Effector memory CD8-positive, alpha-beta T cell (primary cell): ENCODE measurements around the gene SYNE2.

ENCODE experiments used
- ATAC-seq: fragments of 150-1000 bp; cut with Tn5 transposase; replicated peaks from 2 replicates; pipeline ENCODE4 v1.10.0; 2021; ENCODE audit warnings: mild to moderate bottlenecking, moderate library complexity
- DNase-seq, 3 experiments: peaks; one replicate each; pipeline ENCODE4 v3.0.0; 2021
- H3K27ac Mint-ChIP-seq, 2 donors: one replicate each; pipeline ENCODE4 v1.8.0; 2022; ENCODE audit warnings: mild to moderate bottlenecking in 2 of 2, mixed read lengths in 2 of 2, moderate library complexity in 2 of 2
- H3K27me3 Mint-ChIP-seq, 2 donors: one replicate each; pipeline ENCODE4 v1.8.0; 2022; ENCODE audit warnings: mixed read lengths in 2 of 2
- H3K36me3 Mint-ChIP-seq: one replicate; pipeline ENCODE4 v1.8.0; 2022; ENCODE audit warnings: mild to moderate bottlenecking, moderate library complexity, mixed read lengths; ENCODE audit not compliant: insufficient read depth
- H3K4me1 Mint-ChIP-seq, 2 donors: one replicate each; pipeline ENCODE4 v1.8.0; 2022; ENCODE audit warnings: low read depth in 2 of 2, mixed read lengths in 2 of 2
- H3K4me3 Mint-ChIP-seq, 2 donors: one replicate each; pipeline ENCODE4 v1.8.0; 2022; ENCODE audit warnings: mild to moderate bottlenecking in 2 of 2, mixed read lengths in 2 of 2, moderate library complexity in 2 of 2
- H3K9me3 Mint-ChIP-seq, 2 donors: one replicate each; pipeline ENCODE4 v1.8.0; 2022; ENCODE audit warnings: mixed read lengths in 2 of 2

Gene SYNE2

GRCh38 chr14:64217308-64217707 is 364.5 kb downstream of the SYNE2 start:
- Mint-ChIP-seq H3K27ac (peak overlapping the region in 1 of 2 donors; percentile 35), H3K4me3 (no peak overlapping the region), H3K36me3 (peaks cover 86% of the 10 kb centered on the region), H3K9me3 (no peaks in the 10 kb centered on the region), H3K4me1 (no peaks in the 10 kb centered on the region), H3K27me3 (no peaks in the 10 kb centered on the region)
- ATAC-seq (no peak), DNase-seq (no peak)

- no peak overlapping the region for H3K4me3 Mint-ChIP-seq
- H3K27ac Mint-ChIP-seq, result no peak overlapping the region
- no peak for ATAC-seq
- DNase-seq, result no peak
- peaks cover 86% of the 10 kb centered on the region for H3K36me3 Mint-ChIP-seq
- no peaks in the 10 kb centered on the region for H3K4me1 Mint-ChIP-seq
- no peaks in the 10 kb centered on the region for H3K27me3 Mint-ChIP-seq
- no peaks in the 10 kb centered on the region for H3K9me3 Mint-ChIP-seq
Measured at GRCh38 chr14:64217834-64218233, 365.0 kb downstream of the SYNE2 start.

- H3K36me3 Mint-ChIP-seq, result peaks cover 88% of the 10 kb centered on the region
- DNase-seq (no peak), ATAC-seq (no peak)
- H3K4me3 Mint-ChIP-seq, result no peak overlapping the region
- H3K27me3 Mint-ChIP-seq, result no peaks in the 10 kb centered on the region
- no peaks in the 10 kb centered on the region for H3K9me3 Mint-ChIP-seq
- no peaks in the 10 kb centered on the region for H3K4me1 Mint-ChIP-seq
- no peak overlapping the region for H3K27ac Mint-ChIP-seq
Measured at GRCh38 chr14:64218344-64219240, 365.8 kb downstream of the SYNE2 start.

GRCh38 chr14:64220056-64220455 is 367.3 kb downstream of the SYNE2 start:
- no peaks in the 10 kb centered on the region for H3K9me3 Mint-ChIP-seq

GRCh38 chr14:64220466-64220865 is 367.7 kb downstream of the SYNE2 start:
- DNase-seq (no peak), ATAC-seq (no peak)
- H3K27me3 Mint-ChIP-seq, result no peaks in the 10 kb centered on the region
- H3K9me3 Mint-ChIP-seq, result no peaks in the 10 kb centered on the region
- H3K4me1 Mint-ChIP-seq, result no peaks in the 10 kb centered on the region
- no peak overlapping the region for H3K4me3 Mint-ChIP-seq
- no peak overlapping the region for H3K27ac Mint-ChIP-seq
- H3K36me3 Mint-ChIP-seq, result peaks cover 88% of the 10 kb centered on the region

More at GRCh38 chr14:64220056-64220455, 367.3 kb downstream of the SYNE2 start:
- no peak overlapping the region for H3K4me3 Mint-ChIP-seq
- no peaks in the 10 kb centered on the region for H3K4me1 Mint-ChIP-seq
- DNase-seq, result no peak
- no peaks in the 10 kb centered on the region for H3K27me3 Mint-ChIP-seq
- no peak for ATAC-seq
- no peak overlapping the region for H3K27ac Mint-ChIP-seq
- peaks cover 88% of the 10 kb centered on the region for H3K36me3 Mint-ChIP-seq

- Mint-ChIP-seq H3K36me3 (peaks cover 88% of the 10 kb centered on the region), H3K27ac (peak overlapping the region in 1 of 2 donors; percentile 49), H3K4me3 (no peak overlapping the region), H3K4me1 (no peaks in the 10 kb centered on the region), H3K27me3 (no peaks in the 10 kb centered on the region), H3K9me3 (no peaks in the 10 kb centered on the region)
- ATAC-seq, result no peak
- DNase-seq, result no peak
Measured at GRCh38 chr14:64221391-64222003, 368.7 kb downstream of the SYNE2 start.

GRCh38 chr14:64225151-64225757 is 372.4 kb downstream of the SYNE2 start:
- ATAC-seq (no peak), DNase-seq (no peak)
- Mint-ChIP-seq H3K9me3 (no peaks in the 10 kb centered on the region), H3K4me1 (no peaks in the 10 kb centered on the region), H3K4me3 (no peak overlapping the region), H3K36me3 (peaks cover 95% of the 10 kb centered on the region), H3K27me3 (no peaks in the 10 kb centered on the region), H3K27ac (peak overlapping the region in 1 of 2 donors; percentile 17)

- Mint-ChIP-seq H3K36me3 (peaks cover 77% of the 10 kb centered on the region), H3K4me1 (peaks cover 7 to 8% of the 10 kb centered on the region in 2 donors), H3K9me3 (no peaks in the 10 kb centered on the region), H3K27ac (no peak overlapping the region), H3K4me3 (no peak overlapping the region), H3K27me3 (no peaks in the 10 kb centered on the region)
- ATAC-seq (no peak), DNase-seq (no peak)
Measured at GRCh38 chr14:64227856-64228255, 375.1 kb downstream of the SYNE2 start.

GRCh38 chr14:64229489-64229888 is 376.7 kb downstream of the SYNE2 start:
- no peaks in the 10 kb centered on the region for H3K9me3 Mint-ChIP-seq
- H3K36me3 Mint-ChIP-seq, result peaks cover 68% of the 10 kb centered on the region
- H3K27ac Mint-ChIP-seq, result no peak overlapping the region
- H3K27me3 Mint-ChIP-seq, result no peaks in the 10 kb centered on the region
- H3K4me1 Mint-ChIP-seq, result peaks cover 8 to 10% of the 10 kb centered on the region in 2 donors
- ATAC-seq (no peak), DNase-seq (no peak)
- H3K4me3 Mint-ChIP-seq, result no peak overlapping the region

GRCh38 chr14:64232095-64232838 is 379.5 kb downstream of the SYNE2 start:
- Mint-ChIP-seq H3K27ac (peak overlapping the region; percentile 44 to 61), H3K27me3 (no peaks in the 10 kb centered on the region), H3K4me3 (no peak overlapping the region), H3K4me1 (peaks cover 10 to 21% of the 10 kb centered on the region in 2 donors), H3K9me3 (no peaks in the 10 kb centered on the region), H3K36me3 (peaks cover 48% of the 10 kb centered on the region)
- no peak for DNase-seq
- ATAC-seq, result peak; percentile 60

- no peak overlapping the region for H3K4me3 Mint-ChIP-seq
- H3K9me3 Mint-ChIP-seq, result no peaks in the 10 kb centered on the region
- H3K4me1 Mint-ChIP-seq, result peaks cover 10 to 21% of the 10 kb centered on the region in 2 donors
- DNase-seq (no peak), ATAC-seq (no peak)
- peak overlapping the region; percentile 44 to 61 for H3K27ac Mint-ChIP-seq
- H3K27me3 Mint-ChIP-seq, result no peaks in the 10 kb centered on the region
- peaks cover 41% of the 10 kb centered on the region for H3K36me3 Mint-ChIP-seq
Measured at GRCh38 chr14:64232944-64233343, 380.1 kb downstream of the SYNE2 start.

- no peak overlapping the region for H3K4me3 Mint-ChIP-seq
- no peaks in the 10 kb centered on the region for H3K9me3 Mint-ChIP-seq
- H3K36me3 Mint-ChIP-seq, result peaks cover 42% of the 10 kb centered on the region
- peaks cover 10 to 21% of the 10 kb centered on the region in 2 donors for H3K4me1 Mint-ChIP-seq
- ATAC-seq, result no peak
- H3K27me3 Mint-ChIP-seq, result no peaks in the 10 kb centered on the region
- H3K27ac Mint-ChIP-seq, result peak overlapping the region; percentile 44 to 61
- no peak for DNase-seq
Measured at GRCh38 chr14:64233531-64234190, 380.9 kb downstream of the SYNE2 start.
